ENCODE measurements around the gene VEGFC.

DNA sequence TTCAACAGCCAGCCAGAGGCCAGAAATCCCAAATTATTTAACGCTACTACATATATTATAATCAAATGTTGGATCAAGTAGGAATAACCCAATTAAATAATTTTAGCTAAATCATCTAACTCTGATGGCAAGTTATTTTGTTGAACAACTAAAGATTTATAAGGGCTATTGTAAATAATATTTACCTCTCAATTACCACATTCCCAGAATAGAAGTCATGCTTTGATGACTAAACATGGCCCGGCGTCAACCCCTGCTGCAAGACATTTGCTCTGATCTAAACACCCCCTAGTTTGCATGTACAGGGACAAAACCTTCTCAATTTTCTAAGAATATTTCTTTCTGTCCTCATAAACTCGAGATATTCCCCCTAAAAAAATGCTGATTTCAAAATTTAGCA is 14.2 kb downstream of the VEGFC start:
- TF ChIP-seq EP300 (conservative IDR thresholded peaks at IDR 0.05; ENCODE audit: poor library complexity, severe bottlenecking): no peak
- TF ChIP-seq EZH2 (IDR thresholded peaks at IDR 0.05; ENCODE audit: borderline replicate concordance, insufficient read depth, low read length, poor library complexity, severe bottlenecking): no peak
- TF ChIP-seq, protein P1, sequence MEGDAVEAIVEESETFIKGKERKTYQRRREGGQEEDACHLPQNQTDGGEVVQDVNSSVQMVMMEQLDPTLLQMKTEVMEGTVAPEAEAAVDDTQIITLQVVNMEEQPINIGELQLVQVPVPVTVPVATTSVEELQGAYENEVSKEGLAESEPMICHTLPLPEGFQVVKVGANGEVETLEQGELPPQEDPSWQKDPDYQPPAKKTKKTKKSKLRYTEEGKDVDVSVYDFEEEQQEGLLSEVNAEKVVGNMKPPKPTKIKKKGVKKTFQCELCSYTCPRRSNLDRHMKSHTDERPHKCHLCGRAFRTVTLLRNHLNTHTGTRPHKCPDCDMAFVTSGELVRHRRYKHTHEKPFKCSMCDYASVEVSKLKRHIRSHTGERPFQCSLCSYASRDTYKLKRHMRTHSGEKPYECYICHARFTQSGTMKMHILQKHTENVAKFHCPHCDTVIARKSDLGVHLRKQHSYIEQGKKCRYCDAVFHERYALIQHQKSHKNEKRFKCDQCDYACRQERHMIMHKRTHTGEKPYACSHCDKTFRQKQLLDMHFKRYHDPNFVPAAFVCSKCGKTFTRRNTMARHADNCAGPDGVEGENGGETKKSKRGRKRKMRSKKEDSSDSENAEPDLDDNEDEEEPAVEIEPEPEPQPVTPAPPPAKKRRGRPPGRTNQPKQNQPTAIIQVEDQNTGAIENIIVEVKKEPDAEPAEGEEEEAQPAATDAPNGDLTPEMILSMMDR (IDR thresholded peaks at IDR 0.05; ENCODE audit: poor library complexity, severe bottlenecking): no peak
- no peak for TF ChIP-seq POLR2AphosphoS5 (IDR thresholded peaks at IDR 0.05)
- TF ChIP-seq, protein P2, sequence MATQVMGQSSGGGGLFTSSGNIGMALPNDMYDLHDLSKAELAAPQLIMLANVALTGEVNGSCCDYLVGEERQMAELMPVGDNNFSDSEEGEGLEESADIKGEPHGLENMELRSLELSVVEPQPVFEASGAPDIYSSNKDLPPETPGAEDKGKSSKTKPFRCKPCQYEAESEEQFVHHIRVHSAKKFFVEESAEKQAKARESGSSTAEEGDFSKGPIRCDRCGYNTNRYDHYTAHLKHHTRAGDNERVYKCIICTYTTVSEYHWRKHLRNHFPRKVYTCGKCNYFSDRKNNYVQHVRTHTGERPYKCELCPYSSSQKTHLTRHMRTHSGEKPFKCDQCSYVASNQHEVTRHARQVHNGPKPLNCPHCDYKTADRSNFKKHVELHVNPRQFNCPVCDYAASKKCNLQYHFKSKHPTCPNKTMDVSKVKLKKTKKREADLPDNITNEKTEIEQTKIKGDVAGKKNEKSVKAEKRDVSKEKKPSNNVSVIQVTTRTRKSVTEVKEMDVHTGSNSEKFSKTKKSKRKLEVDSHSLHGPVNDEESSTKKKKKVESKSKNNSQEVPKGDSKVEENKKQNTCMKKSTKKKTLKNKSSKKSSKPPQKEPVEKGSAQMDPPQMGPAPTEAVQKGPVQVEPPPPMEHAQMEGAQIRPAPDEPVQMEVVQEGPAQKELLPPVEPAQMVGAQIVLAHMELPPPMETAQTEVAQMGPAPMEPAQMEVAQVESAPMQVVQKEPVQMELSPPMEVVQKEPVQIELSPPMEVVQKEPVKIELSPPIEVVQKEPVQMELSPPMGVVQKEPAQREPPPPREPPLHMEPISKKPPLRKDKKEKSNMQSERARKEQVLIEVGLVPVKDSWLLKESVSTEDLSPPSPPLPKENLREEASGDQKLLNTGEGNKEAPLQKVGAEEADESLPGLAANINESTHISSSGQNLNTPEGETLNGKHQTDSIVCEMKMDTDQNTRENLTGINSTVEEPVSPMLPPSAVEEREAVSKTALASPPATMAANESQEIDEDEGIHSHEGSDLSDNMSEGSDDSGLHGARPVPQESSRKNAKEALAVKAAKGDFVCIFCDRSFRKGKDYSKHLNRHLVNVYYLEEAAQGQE (IDR thresholded peaks at IDR 0.05; ENCODE audit: borderline replicate concordance): no peak
- no peak for TF ChIP-seq RAD21 (conservative IDR thresholded peaks at IDR 0.05)
- no peak for TF ChIP-seq MXI1 (conservative IDR thresholded peaks at IDR 0.05; ENCODE audit: poor library complexity, severe bottlenecking)

Measured in neural cell (in vitro differentiated cells).